Gastroesophageal sphincter (tissue), 4 donors: ENCODE measurements around the gene EME2. TPM values are rescaled to one million over a fixed set of nuclear protein-coding genes. Genes with fewer than 3 reads are reported as not detected.

Source experiments
- ATAC-seq: fragments of 150-250 bp; one replicate; pipeline ENCODE4 v1.9.1; 2016; ENCODE audit warnings: mild to moderate bottlenecking, moderate library complexity
- H3K27ac ChIP-seq, 4 donors: fragments of 200-600 bp; sonication (generic) in 3 of 4; 1 replicate in 3 of 4; 2 replicates in 1 of 4; pipeline ENCODE4 v1.5.1; 2016 to 2019
- H3K27me3 ChIP-seq: fragments of 200-600 bp; sonication (generic); one replicate; pipeline ENCODE4 v1.5.1; 2019
- H3K36me3 ChIP-seq, 2 donors: fragments of 200-600 bp; sonication (generic); one replicate each; pipeline ENCODE4 v1.5.1; 2019; ENCODE audit warnings: control low read depth in 1 of 2
- H3K4me1 ChIP-seq, 3 donors: fragments of 200-600 bp; sonication (generic); 1 replicate in 2 of 3; 2 replicates in 1 of 3; pipeline ENCODE4 v1.5.1; 2016 to 2019; ENCODE audit warnings: control low read depth in 2 of 3
- H3K4me3 ChIP-seq, 2 donors: fragments of 200-600 bp; sonication (generic); one replicate each; pipeline ENCODE4 v1.5.1; 2019; ENCODE audit warnings: mild to moderate bottlenecking in 1 of 2, moderate library complexity in 1 of 2
- H3K9me3 ChIP-seq, 3 donors: fragments of 200-600 bp; sonication (generic); one replicate each; pipeline ENCODE4 v1.5.1; 2017 to 2019; ENCODE audit warnings: control low read depth in 2 of 3
- EP300 ChIP-seq: sonication (generic); formaldehyde crosslinking; IDR thresholded peaks from one replicate; pipeline ENCODE4 v1.6.1; 2017; ENCODE audit warnings: antibody characterized with exemption, mild to moderate bottlenecking
- POLR2A ChIP-seq, 2 donors: fragments of 450-650 bp; IDR thresholded peaks; one replicate each; pipeline ENCODE4 v1.6.1; 2017; ENCODE audit warnings: antibody characterized with exemption in 2 of 2, mild to moderate bottlenecking in 2 of 2, moderate library complexity in 1 of 2
- POLR2AphosphoS5 ChIP-seq: sonication (generic); formaldehyde crosslinking; IDR thresholded peaks from one replicate; pipeline ENCODE4 v1.6.1; 2017; ENCODE audit warnings: antibody characterized with exemption
- WGBS, 2 donors: methylation state at CpG; one replicate each; pipeline ENCODE4 v1.1.5; 2018; ENCODE audit warnings: low coverage in 1 of 2; 5-methylcytosine and 5-hydroxymethylcytosine counted together
- total RNA-seq, 4 donors: library from RNA; depleted of rRNA; stranded (reverse); fragments of >200 nt; gene quantifications; one replicate each; pipeline ENCODE4 v1.1.0, GENCODE V29; 2016
- TF ChIP-seq, protein P1 (sequence below), 4 experiments: fragments of 200-600 bp in 2 of 4; fragments of 450-650 bp in 2 of 4; sonication (generic) in 1 of 4; IDR thresholded peaks; one replicate each; pipeline ENCODE4 v1.5.1; 2017 to 2019; ENCODE audit warnings: antibody characterized with exemption in 4 of 4, mild to moderate bottlenecking in 2 of 4, moderate library complexity in 2 of 4

The EME2 gene
- total RNA-seq, 4 donors from 2014 or later: 4.6 to 20.4 (median 7.7) TPM

GRCh38 chr16:1757714-1758461 lies 14.7 kb upstream of the EME2 start:
- no peak overlapping the region for H3K27ac ChIP-seq
- H3K4me1 ChIP-seq: peaks cover 0 to under 1% (median 0%) of the 10 kb centered on the region in 3 donors
- no peaks in the 10 kb centered on the region for H3K9me3 ChIP-seq
- WGBS, 2 donors: 90 to 91% methylated on average over 12 to 18 of the region's 37 CpGs
- no peak for TF ChIP-seq EP300
- TF ChIP-seq, protein P1, sequence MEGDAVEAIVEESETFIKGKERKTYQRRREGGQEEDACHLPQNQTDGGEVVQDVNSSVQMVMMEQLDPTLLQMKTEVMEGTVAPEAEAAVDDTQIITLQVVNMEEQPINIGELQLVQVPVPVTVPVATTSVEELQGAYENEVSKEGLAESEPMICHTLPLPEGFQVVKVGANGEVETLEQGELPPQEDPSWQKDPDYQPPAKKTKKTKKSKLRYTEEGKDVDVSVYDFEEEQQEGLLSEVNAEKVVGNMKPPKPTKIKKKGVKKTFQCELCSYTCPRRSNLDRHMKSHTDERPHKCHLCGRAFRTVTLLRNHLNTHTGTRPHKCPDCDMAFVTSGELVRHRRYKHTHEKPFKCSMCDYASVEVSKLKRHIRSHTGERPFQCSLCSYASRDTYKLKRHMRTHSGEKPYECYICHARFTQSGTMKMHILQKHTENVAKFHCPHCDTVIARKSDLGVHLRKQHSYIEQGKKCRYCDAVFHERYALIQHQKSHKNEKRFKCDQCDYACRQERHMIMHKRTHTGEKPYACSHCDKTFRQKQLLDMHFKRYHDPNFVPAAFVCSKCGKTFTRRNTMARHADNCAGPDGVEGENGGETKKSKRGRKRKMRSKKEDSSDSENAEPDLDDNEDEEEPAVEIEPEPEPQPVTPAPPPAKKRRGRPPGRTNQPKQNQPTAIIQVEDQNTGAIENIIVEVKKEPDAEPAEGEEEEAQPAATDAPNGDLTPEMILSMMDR (IDR thresholded peaks at IDR 0.05): no peak
- TF ChIP-seq POLR2A (IDR thresholded peaks at IDR 0.05): no peak
- TF ChIP-seq POLR2AphosphoS5: no peak
- peaks cover 0 to 98% of the 10 kb centered on the region in 2 donors for H3K36me3 ChIP-seq
- H3K4me3 ChIP-seq: no peak overlapping the region
- ATAC-seq: no peak
- H3K27me3 ChIP-seq: no peaks in the 10 kb centered on the region

DNA sequence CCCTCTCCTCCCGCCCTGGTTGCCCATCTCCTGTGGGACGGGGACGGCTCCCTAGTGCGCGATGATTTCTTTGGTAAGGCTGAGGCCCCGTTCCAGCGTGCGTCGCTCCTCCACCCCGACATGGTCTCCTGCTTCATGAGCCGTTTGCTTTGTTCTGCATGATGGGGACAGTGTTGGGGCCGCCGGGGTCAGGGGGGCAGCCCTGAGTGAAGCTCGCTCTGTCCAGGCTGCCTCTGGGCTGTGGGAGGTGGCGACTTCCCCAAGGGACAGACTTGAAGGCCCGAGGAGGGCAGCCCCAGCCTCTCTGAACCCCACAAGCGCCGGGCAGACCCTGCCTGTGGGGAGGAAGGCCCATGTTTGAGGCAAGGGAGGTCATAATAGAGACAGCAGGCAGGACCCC lies 13.7 kb upstream of the EME2 start:
- Histone ChIP-seq H3K27me3 (no peaks in the 10 kb centered on the region), H3K9me3 (no peaks in the 10 kb centered on the region), H3K27ac (no peak overlapping the region), H3K4me1 (peaks cover 0 to 11% (median 0%) of the 10 kb centered on the region in 3 donors), H3K4me3 (no peak overlapping the region), H3K36me3 (peaks cover 0 to 99% of the 10 kb centered on the region in 2 donors)
- ATAC-seq: no peak
- TF ChIP-seq POLR2AphosphoS5: no peak
- no peak for TF ChIP-seq EP300
- TF ChIP-seq POLR2A (IDR thresholded peaks at IDR 0.05): no peak
- TF ChIP-seq, protein P1 (IDR thresholded peaks at IDR 0.05): no peak
- 85% methylated on average over 10 of the region's 18 CpGs; no CpG with 5 or more reads in 1 of the 2 donors for WGBS, 2 donors

DNA sequence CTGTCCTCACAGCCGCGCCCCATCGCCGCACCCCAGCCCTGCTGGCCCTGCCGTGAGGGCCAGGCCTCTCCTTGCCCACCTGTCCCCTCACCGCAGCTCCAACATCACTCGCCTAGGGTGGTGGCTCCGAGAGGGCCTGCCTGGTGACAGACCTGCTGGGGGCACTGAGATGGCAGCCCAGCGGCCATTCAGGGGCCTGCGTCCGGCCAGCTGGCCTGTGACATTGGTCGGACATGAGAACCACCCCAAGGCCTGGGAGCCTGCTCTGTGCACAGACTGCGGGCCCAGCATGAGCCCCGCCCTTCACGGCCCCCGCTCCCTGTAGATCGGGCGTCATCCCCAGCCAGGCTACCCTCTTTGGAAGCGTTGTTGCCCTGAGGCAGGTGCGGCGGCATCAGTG lies 13.1 kb upstream of the EME2 start:
- WGBS, 2 donors: 100% methylated on average over 4 of the region's 21 CpGs; no CpG with 5 or more reads in 1 of the 2 donors
- ATAC-seq: no peak
- Histone ChIP-seq H3K9me3 (no peaks in the 10 kb centered on the region), H3K27ac (no peak overlapping the region), H3K4me3 (no peak overlapping the region), H3K36me3 (peaks cover 0 to 99% of the 10 kb centered on the region in 2 donors), H3K27me3 (no peaks in the 10 kb centered on the region), H3K4me1 (peaks cover 0 to 12% (median 0%) of the 10 kb centered on the region in 3 donors)
- TF ChIP-seq EP300: no peak
- TF ChIP-seq, protein P1 (IDR thresholded peaks at IDR 0.05): no peak
- no peak for TF ChIP-seq POLR2AphosphoS5
- no peak for TF ChIP-seq POLR2A (IDR thresholded peaks at IDR 0.05)

- 85 to 100% methylated on average over 2 to 4 of the region's 15 CpGs for WGBS, 2 donors
- TF ChIP-seq EP300: no peak
- TF ChIP-seq POLR2AphosphoS5: no peak
- no peak for TF ChIP-seq POLR2A (IDR thresholded peaks at IDR 0.05)
- TF ChIP-seq, protein P1 (IDR thresholded peaks at IDR 0.05): no peak
- Histone ChIP-seq H3K4me1 (peaks cover 0 to 12% (median 0%) of the 10 kb centered on the region in 3 donors), H3K4me3 (no peak overlapping the region), H3K27me3 (no peaks in the 10 kb centered on the region), H3K27ac (no peak overlapping the region), H3K9me3 (no peaks in the 10 kb centered on the region), H3K36me3 (peaks cover 0 to 100% of the 10 kb centered on the region in 2 donors)
- no peak for ATAC-seq
Observed at GRCh38 chr16:1760911-1761310, 11.7 kb upstream of the EME2 start.

DNA sequence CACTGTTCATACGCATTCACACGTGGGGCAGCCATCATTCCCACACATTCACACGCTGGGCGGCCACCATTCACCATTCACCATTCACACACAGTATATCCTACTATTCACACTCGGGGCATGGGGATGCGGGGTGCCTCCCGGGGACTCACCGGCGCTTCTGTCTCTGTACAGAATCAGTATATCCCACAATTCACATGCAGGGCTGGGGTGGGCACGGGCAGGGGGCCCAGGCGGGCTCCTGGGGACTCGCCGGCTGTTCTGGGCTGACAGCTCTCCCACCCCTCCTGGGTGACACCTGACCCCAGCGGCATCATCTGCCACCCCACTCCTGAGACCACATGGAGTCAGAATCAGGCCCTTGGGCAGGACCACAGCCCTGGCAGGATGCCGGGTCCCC lies 10.9 kb upstream of the EME2 start:
- Histone ChIP-seq H3K27ac (no peak overlapping the region), H3K4me1 (peaks cover 0 to 12% (median 0%) of the 10 kb centered on the region in 3 donors), H3K27me3 (no peaks in the 10 kb centered on the region), H3K36me3 (peaks cover 0 to 100% of the 10 kb centered on the region in 2 donors), H3K9me3 (no peaks in the 10 kb centered on the region), H3K4me3 (no peak overlapping the region)
- WGBS, 2 donors: 76 to 100% methylated on average over 2 to 3 of the region's 15 CpGs
- TF ChIP-seq, protein P1 (IDR thresholded peaks at IDR 0.05): no peak
- TF ChIP-seq EP300 (no peak), POLR2A (IDR thresholded peaks at IDR 0.05) (no peak), POLR2AphosphoS5 (no peak)
- no peak for ATAC-seq
